Gastrocnemius medialis (tissue), 4 donors: ENCODE results near the gene MAP10. TPM values are rescaled to one million over a fixed set of nuclear protein-coding genes. Genes with fewer than 3 reads are reported as not detected.

Experiments
- ATAC-seq, 2 donors: fragments of 150-250 bp; one replicate each; pipeline ENCODE4 v1.9.1; 2016
- DNase-seq, 2 donors: peaks; one replicate each; pipeline ENCODE4 v3.0.0-alpha.2; 2019
- H3K27ac ChIP-seq, 4 donors: fragments of 200-600 bp; sonication (generic); 1 replicate in 1 of 4; 2 replicates in 3 of 4; pipeline ENCODE4 v1.5.1; 2016 to 2018; ENCODE audit warnings: mild to moderate bottlenecking in 2 of 4, moderate library complexity in 1 of 4
- H3K27me3 ChIP-seq, 3 donors: fragments of 200-600 bp; sonication (generic) in 2 of 3; 1 replicate in 1 of 3; 2 replicates in 2 of 3; pipeline versions ENCODE4 v1.5.1 to v1.6.0; 2016 to 2019; ENCODE audit warnings: mild to moderate bottlenecking in 1 of 3, moderate library complexity in 1 of 3
- H3K36me3 ChIP-seq, 2 donors: fragments of 200-600 bp; sonication (generic) in 1 of 2; one replicate each; pipeline ENCODE4 v1.5.1; 2017 to 2018
- H3K4me1 ChIP-seq, 2 donors: fragments of 200-600 bp; sonication (generic) in 1 of 2; one replicate each; pipeline ENCODE4 v1.5.1; 2016 to 2017; ENCODE audit warnings: mild to moderate bottlenecking in 2 of 2
- H3K4me3 ChIP-seq, 4 donors: fragments of 200-600 bp; sonication (generic) in 3 of 4; 1 replicate in 1 of 4; 2 replicates in 3 of 4; pipeline ENCODE4 v1.5.1; 2016 to 2019; ENCODE audit warnings: mild to moderate bottlenecking in 2 of 4
- H3K9me3 ChIP-seq, 3 donors: fragments of 200-600 bp; sonication (generic) in 2 of 3; 1 replicate in 1 of 3; 2 replicates in 2 of 3; pipeline ENCODE4 v1.5.1; 2016 to 2019
- POLR2A ChIP-seq, 2 donors: fragments of 450-650 bp; IDR thresholded peaks; one replicate each; pipeline ENCODE4 v1.6.1; 2017; ENCODE audit warnings: antibody characterized with exemption in 2 of 2, mild to moderate bottlenecking in 2 of 2, moderate library complexity in 2 of 2
- in situ Hi-C, 4 donors: fragments of 200-750 bp; cut with MboI; loops; one replicate each; pipeline versions ENCODE4 v1.15.0 to v1.8.0; 2017; ENCODE audit warnings: low sequenced_read_pairs in 4 of 4
- intact Hi-C: fragments of 100-400 bp; cut with DNase I; formaldehyde crosslinking; loops from one replicate; pipeline ENCODE4 v1.15.1; 2023; ENCODE audit warnings: low total_unique reads
- total RNA-seq, 4 donors: library from RNA; depleted of rRNA; stranded (reverse); fragments of >200 nt; gene quantifications; one replicate each; pipeline versions ENCODE4 v1.1.0 to v1.2.3, GENCODE V29; 2016
- TF ChIP-seq, protein P1 (sequence below), 5 experiments: fragments of 450-650 bp in 3 of 5; fragments of 200-600 bp in 2 of 5; sonication (generic) in 2 of 5; IDR thresholded peaks in 4 of 5; conservative IDR thresholded peaks in 1 of 5; 1 replicate in 4 of 5; 2 replicates in 1 of 5; pipeline ENCODE4 v1.5.1; 2016 to 2019; ENCODE audit warnings: antibody characterized with exemption in 5 of 5, mild to moderate bottlenecking in 3 of 5, moderate library complexity in 3 of 5

The MAP10 gene
- total RNA-seq, 4 donors from 2014 or later: 1.9 to 2.6 (median 2.3) TPM

DNA sequence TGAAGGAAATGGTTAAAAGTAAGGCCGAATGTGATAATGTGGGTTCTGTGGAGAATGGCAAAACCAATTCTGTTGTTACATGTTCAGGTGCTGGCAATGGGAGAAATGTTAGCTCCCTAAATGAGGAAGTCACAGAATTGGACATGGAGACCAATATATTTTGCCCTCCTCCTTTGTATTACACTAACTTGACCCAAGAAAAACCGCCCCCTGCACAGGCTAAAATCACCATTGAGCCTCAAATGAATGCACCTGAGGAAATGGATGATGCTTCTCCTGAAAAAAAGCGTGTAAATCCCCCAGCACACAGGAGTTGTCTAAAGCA is 932 bp downstream of the MAP10 start:
- H3K9me3 ChIP-seq: no peaks in the 10 kb centered on the region
- H3K27me3 ChIP-seq: no peaks in the 10 kb centered on the region
- peak overlapping the region; percentile 75 to 85 (median 76) for H3K4me3 ChIP-seq
- in situ Hi-C loops: no loop called here
- peak overlapping the region; percentile 78 to 83 (median 82) for H3K27ac ChIP-seq
- DNase-seq (no peak), ATAC-seq (no peak)
- intact Hi-C loops: loop anchor here (5.0 kb wide), 3 partner anchors 146 to 174 kb away; partner anchors contain the start of genes NTPCR and SIPA1L2
- H3K4me1 ChIP-seq: peaks cover 33 to 55% of the 10 kb centered on the region in 2 donors
- no peak for TF ChIP-seq POLR2A (IDR thresholded peaks at IDR 0.05)
- TF ChIP-seq, protein P1, sequence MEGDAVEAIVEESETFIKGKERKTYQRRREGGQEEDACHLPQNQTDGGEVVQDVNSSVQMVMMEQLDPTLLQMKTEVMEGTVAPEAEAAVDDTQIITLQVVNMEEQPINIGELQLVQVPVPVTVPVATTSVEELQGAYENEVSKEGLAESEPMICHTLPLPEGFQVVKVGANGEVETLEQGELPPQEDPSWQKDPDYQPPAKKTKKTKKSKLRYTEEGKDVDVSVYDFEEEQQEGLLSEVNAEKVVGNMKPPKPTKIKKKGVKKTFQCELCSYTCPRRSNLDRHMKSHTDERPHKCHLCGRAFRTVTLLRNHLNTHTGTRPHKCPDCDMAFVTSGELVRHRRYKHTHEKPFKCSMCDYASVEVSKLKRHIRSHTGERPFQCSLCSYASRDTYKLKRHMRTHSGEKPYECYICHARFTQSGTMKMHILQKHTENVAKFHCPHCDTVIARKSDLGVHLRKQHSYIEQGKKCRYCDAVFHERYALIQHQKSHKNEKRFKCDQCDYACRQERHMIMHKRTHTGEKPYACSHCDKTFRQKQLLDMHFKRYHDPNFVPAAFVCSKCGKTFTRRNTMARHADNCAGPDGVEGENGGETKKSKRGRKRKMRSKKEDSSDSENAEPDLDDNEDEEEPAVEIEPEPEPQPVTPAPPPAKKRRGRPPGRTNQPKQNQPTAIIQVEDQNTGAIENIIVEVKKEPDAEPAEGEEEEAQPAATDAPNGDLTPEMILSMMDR (IDR thresholded peaks at IDR 0.05 in 4 of 5, conservative IDR thresholded peaks at IDR 0.05 in 1 of 5): no peak
- H3K36me3 ChIP-seq: no peaks in the 10 kb centered on the region

DNA sequence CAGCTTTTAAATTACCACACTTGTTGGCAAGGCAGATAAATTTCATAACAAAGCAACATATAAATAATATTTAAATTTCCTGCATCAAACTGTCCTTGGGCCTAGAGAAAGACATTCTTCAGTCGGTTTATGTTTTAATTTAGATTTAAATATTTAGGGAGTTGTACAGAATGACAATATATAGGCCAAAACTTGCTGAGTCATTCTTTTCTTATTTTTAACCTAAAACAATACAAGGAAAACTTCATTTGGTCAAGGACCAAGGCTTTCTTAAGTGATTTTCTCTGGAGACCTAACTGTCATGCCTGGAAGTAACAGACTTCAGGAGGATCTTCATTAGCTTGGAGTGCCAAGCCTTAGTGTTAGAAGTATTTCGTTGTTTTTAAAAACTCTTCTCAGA is 5.6 kb downstream of the MAP10 start:
- no peaks in the 10 kb centered on the region for H3K36me3 ChIP-seq
- intact Hi-C loops: no loop called here
- ATAC-seq (no peak), DNase-seq (no peak)
- H3K4me3 ChIP-seq: no peak overlapping the region
- H3K9me3 ChIP-seq: no peaks in the 10 kb centered on the region
- H3K4me1 ChIP-seq: peaks cover 36 to 38% of the 10 kb centered on the region in 2 donors
- TF ChIP-seq, protein P1 (IDR thresholded peaks at IDR 0.05 in 4 of 5, conservative IDR thresholded peaks at IDR 0.05 in 1 of 5): no peak
- TF ChIP-seq POLR2A (IDR thresholded peaks at IDR 0.05): no peak
- no peak overlapping the region for H3K27ac ChIP-seq
- H3K27me3 ChIP-seq: no peaks in the 10 kb centered on the region
- in situ Hi-C loops: no loop called here

DNA sequence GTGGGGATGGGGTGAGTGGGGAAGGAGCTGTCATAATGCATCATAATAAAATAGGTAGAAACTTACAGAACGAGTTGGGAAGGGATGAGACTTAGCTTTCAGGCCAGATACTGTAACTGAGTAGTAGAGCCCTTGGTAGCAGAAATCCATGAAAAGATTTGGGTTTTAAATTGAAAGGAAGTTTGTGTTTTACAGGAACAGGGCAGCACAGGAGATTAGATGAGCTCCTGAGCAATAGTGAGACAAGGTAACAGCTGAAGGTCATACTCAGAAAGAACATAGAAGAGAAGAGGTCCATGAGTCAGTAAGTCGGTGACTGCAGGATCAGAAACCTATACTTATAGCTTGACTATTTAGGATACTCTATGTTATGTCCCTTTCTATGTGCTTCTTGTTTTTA is 7.3 kb downstream of the MAP10 start:
- H3K9me3 ChIP-seq: no peaks in the 10 kb centered on the region
- H3K4me3 ChIP-seq: no peak overlapping the region
- no peak for DNase-seq
- in situ Hi-C loops: no loop called here
- peaks cover 27% of the 10 kb centered on the region in 2 donors for H3K4me1 ChIP-seq
- no peaks in the 10 kb centered on the region for H3K36me3 ChIP-seq
- intact Hi-C loops: no loop called here
- TF ChIP-seq POLR2A (IDR thresholded peaks at IDR 0.05): no peak
- TF ChIP-seq, protein P1 (IDR thresholded peaks at IDR 0.05 in 4 of 5, conservative IDR thresholded peaks at IDR 0.05 in 1 of 5): no peak
- no peak for ATAC-seq
- H3K27me3 ChIP-seq: no peaks in the 10 kb centered on the region
- no peak overlapping the region for H3K27ac ChIP-seq

DNA sequence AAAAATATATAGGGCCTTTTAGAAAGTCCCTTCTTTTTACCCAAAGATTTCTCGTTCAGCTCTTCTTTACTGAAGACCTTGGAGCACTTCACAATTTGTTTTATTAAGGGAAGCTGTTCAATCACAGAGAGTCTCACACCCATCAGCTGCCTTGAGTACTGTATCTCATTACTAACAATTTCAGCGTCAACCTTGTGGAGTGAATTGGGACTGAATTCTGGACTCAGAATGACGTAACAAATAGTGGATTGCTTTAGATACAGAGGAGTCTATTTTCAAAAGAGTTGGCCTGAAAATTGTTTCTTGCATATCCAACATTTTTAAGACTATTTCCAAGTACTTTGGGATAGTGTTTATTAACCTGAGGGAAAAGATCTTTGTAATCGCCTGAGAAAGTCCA is 7.9 kb downstream of the MAP10 start:
- Histone ChIP-seq H3K27me3 (no peaks in the 10 kb centered on the region), H3K4me1 (peaks cover 22 to 27% of the 10 kb centered on the region in 2 donors), H3K4me3 (no peak overlapping the region), H3K36me3 (no peaks in the 10 kb centered on the region), H3K27ac (no peak overlapping the region), H3K9me3 (no peaks in the 10 kb centered on the region)
- ATAC-seq (peak in 1 of 2 donors; percentile 23), DNase-seq (no peak)
- TF ChIP-seq, protein P1 (IDR thresholded peaks at IDR 0.05 in 4 of 5, conservative IDR thresholded peaks at IDR 0.05 in 1 of 5): no peak
- no peak for TF ChIP-seq POLR2A (IDR thresholded peaks at IDR 0.05)
- intact Hi-C loops (no loop called here), in situ Hi-C loops (no loop called here)

DNA sequence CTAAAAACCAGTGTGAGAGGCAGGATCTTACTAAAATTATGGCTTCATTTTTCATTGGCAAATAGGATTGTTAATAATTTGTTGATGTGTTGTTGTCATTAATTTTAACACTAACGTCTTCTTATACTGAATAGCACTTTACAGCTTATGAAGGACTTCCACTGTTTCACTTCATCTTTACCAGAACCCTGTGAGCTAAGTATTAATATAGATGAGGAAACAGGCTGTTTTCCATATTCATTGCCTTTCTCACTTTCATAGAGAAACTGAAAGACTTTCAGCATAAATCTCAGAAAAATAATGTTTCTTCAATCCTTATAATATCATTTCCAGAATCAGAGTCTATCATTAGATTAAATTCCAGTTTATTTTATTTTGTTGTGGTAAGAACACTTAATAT is 8.5 kb downstream of the MAP10 start:
- Histone ChIP-seq H3K9me3 (no peaks in the 10 kb centered on the region), H3K27me3 (no peaks in the 10 kb centered on the region), H3K27ac (no peak overlapping the region), H3K4me1 (peaks cover 16 to 22% of the 10 kb centered on the region in 2 donors), H3K4me3 (no peak overlapping the region), H3K36me3 (no peaks in the 10 kb centered on the region)
- TF ChIP-seq, protein P1 (IDR thresholded peaks at IDR 0.05 in 4 of 5, conservative IDR thresholded peaks at IDR 0.05 in 1 of 5): no peak
- no peak for TF ChIP-seq POLR2A (IDR thresholded peaks at IDR 0.05)
- DNase-seq (no peak), ATAC-seq (no peak)
- in situ Hi-C loops: no loop called here
- intact Hi-C loops: no loop called here
